Neutrophil (primary cell): ENCODE results near the gene MAP1B.

Experiments used
- H3K27ac ChIP-seq: fragments of 200-600 bp; sonication (generic); 2 replicates; pipeline ENCODE4 v1.5.1; 2016; ENCODE audit warnings: mild to moderate bottlenecking, moderate library complexity
- H3K27me3 ChIP-seq: fragments of 200-600 bp; sonication (generic); 2 replicates; pipeline ENCODE4 v1.6.0; 2016; ENCODE audit warnings: mild to moderate bottlenecking
- H3K36me3 ChIP-seq: fragments of 200-600 bp; sonication (generic); 2 replicates; pipeline ENCODE4 v1.5.1; 2017
- H3K4me1 ChIP-seq, 2 experiments: fragments of 200-600 bp in 1 of 2; sonication (generic) in 1 of 2; 1 replicate in 1 of 2; 2 replicates in 1 of 2; pipeline versions ENCODE4 v1.5.1 to v1.6.1; 2013 to 2016; ENCODE audit warnings: low read depth in 1 of 2, low read length in 1 of 2, mild to moderate bottlenecking in 1 of 2, moderate library complexity in 1 of 2; ENCODE audit not compliant: control insufficient read depth in 1 of 2, insufficient read depth in 1 of 2
- H3K4me3 ChIP-seq, 2 experiments: fragments of 200-600 bp in 1 of 2; sonication (generic) in 1 of 2; 1 replicate in 1 of 2; 2 replicates in 1 of 2; pipeline ENCODE4 v1.5.1; 2013 to 2016; ENCODE audit warnings: low read depth in 1 of 2, low read length in 1 of 2, mild to moderate bottlenecking in 1 of 2, moderate library complexity in 1 of 2
- H3K9me3 ChIP-seq: fragments of 200-600 bp; sonication (generic); 2 replicates; pipeline ENCODE4 v1.5.1; 2016
- CTCF ChIP-seq: fragments of 200-600 bp; sonication (generic); IDR thresholded peaks from 2 replicates; pipeline ENCODE4 v1.5.1; 2016; ENCODE audit warnings: antibody characterized with exemption

Gene MAP1B

DNA sequence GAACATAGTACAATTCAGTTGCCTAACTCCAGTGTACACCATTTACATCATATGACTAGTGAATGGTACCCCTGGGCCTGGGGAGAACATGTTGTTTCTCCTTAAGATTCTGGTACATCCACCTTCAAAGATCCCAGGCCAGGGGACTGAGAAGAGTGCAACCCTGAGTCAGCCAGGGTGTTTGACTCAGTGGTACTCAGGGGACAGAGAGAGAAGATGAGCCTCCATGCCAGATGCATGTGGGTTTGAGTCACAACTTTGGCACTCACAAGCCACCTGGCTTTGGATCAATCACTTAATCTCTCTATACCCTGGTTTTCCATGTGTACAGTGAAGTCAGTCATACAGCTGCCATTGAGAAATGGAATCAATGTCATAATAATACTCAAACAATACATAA lies 53.7 kb downstream of the MAP1B start:
- H3K9me3 ChIP-seq: no peaks in the 10 kb centered on the region
- no peak overlapping the region for H3K4me3 ChIP-seq
- no peak for TF ChIP-seq CTCF
- H3K27ac ChIP-seq: no peak overlapping the region
- no peaks in the 10 kb centered on the region for H3K36me3 ChIP-seq
- H3K27me3 ChIP-seq: peaks cover 29% of the 10 kb centered on the region
- H3K4me1 ChIP-seq: no peaks in the 10 kb centered on the region

DNA sequence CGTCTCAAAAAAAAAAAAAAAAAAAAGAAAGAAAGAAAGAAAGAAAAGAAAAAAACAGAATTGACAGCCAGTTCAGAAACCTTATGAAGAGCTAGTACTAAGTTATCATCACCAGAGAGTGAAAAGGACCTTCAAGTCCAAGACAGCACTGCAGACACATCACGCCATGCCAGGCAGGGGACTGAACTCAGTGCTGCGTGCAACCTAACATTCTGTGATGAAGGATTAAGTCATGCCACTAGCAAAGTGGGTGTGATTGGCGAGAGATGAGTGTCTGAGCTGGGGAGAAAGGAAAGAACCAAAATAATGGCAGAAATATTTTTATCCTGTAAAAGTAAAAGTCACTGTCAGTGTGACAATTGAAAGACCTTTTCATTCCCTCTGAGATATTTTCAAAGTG lies 54.7 kb downstream of the MAP1B start:
- Histone ChIP-seq H3K4me3 (no peak overlapping the region), H3K27ac (no peak overlapping the region), H3K9me3 (no peaks in the 10 kb centered on the region), H3K36me3 (no peaks in the 10 kb centered on the region), H3K4me1 (no peaks in the 10 kb centered on the region), H3K27me3 (peaks cover 36% of the 10 kb centered on the region)
- TF ChIP-seq CTCF: no peak

DNA sequence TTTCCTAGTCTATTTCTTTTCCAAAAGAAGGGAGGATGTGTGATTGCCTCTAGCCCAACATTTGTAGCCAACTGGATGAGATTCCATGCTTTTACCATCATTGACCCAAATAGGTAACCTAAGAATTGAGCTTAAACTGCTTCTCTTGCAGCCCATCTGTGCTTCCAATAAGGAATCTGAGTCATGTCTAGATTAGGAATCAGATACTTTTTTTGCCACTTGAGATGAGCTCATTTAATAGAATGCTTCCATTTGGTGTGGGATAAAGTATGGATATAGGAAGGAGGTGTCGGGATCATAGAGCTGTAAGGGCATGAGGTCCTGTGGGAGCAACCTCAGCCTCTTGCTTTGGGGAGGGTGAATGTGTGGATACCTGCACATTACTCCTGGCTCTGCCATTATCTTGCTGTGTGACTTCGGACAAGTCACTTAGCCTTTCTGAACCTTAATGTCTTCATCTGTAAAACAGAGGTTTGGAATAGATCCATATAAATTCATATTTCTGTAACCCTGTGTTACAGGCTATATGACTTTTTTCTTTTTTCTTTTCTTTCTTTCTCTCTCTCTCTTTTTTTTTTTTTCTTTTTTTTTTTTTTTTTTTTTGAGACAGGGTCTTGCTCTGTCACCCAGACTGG lies 56.2 kb downstream of the MAP1B start:
- Histone ChIP-seq H3K27ac (no peak overlapping the region), H3K4me1 (no peaks in the 10 kb centered on the region), H3K9me3 (no peaks in the 10 kb centered on the region), H3K4me3 (no peak overlapping the region), H3K36me3 (no peaks in the 10 kb centered on the region), H3K27me3 (peaks cover 46% of the 10 kb centered on the region)
- no peak for TF ChIP-seq CTCF

GRCh38 chr5:72166070-72166979 lies 59.0 kb downstream of the MAP1B start:
- TF ChIP-seq CTCF: no peak
- no peak overlapping the region for H3K4me3 ChIP-seq
- peaks cover 63% of the 10 kb centered on the region for H3K27me3 ChIP-seq
- H3K27ac ChIP-seq: no peak overlapping the region
- H3K4me1 ChIP-seq: no peaks in the 10 kb centered on the region
- H3K9me3 ChIP-seq: no peaks in the 10 kb centered on the region
- no peaks in the 10 kb centered on the region for H3K36me3 ChIP-seq

GRCh38 chr5:72167257-72167656 lies 60.0 kb downstream of the MAP1B start:
- TF ChIP-seq CTCF: no peak
- H3K27ac ChIP-seq: no peak overlapping the region
- peaks cover 69% of the 10 kb centered on the region for H3K27me3 ChIP-seq

More at GRCh38 chr5:72167257-72167656, 60.0 kb downstream of the MAP1B start:
- no peaks in the 10 kb centered on the region for H3K4me1 ChIP-seq
- H3K4me3 ChIP-seq: no peak overlapping the region
- no peaks in the 10 kb centered on the region for H3K36me3 ChIP-seq
- H3K9me3 ChIP-seq: no peaks in the 10 kb centered on the region
